Activated CD4-positive, alpha-beta T cell treated with anti-CD3 and anti-CD28 coated beads, Interleukin-2, amount 10 ng/mL, durations not matched to agents 24 days and 14 days (primary cell): ENCODE measurements around the gene XKR7. TPM values are rescaled to one million over a fixed set of nuclear protein-coding genes. Genes with fewer than 3 reads are reported as not detected.
A peak's percentile ranks its signal among the peaks of the same experiment; 100 is the strongest.

Experiments
- DNase-seq: peaks from one replicate; pipeline ENCODE4 v3.0.0; 2022
- H3K27ac Mint-ChIP-seq: one replicate; pipeline ENCODE4 v1.8.0; 2022; ENCODE audit warnings: mild to moderate bottlenecking, mixed read lengths
- H3K27me3 Mint-ChIP-seq: one replicate; pipeline ENCODE4 v1.8.0; 2022; ENCODE audit warnings: mixed read lengths
- H3K36me3 Mint-ChIP-seq: one replicate; pipeline ENCODE4 v1.8.0; 2022; ENCODE audit warnings: low read depth, mild to moderate bottlenecking, mixed read lengths
- H3K4me1 Mint-ChIP-seq: one replicate; pipeline ENCODE4 v1.8.0; 2021; ENCODE audit warnings: mixed read lengths
- H3K4me3 Mint-ChIP-seq: one replicate; pipeline ENCODE4 v1.8.0; 2022; ENCODE audit warnings: mild to moderate bottlenecking, moderate library complexity, mixed read lengths
- H3K9me3 Mint-ChIP-seq: one replicate; pipeline ENCODE4 v1.8.0; 2021; ENCODE audit warnings: mixed read lengths
- intact Hi-C: fragments of 100-400 bp; cut with micrococcal nuclease; formaldehyde crosslinking; loops from one replicate; pipeline ENCODE4 v1.15.1; 2023
- total RNA-seq: library from RNA; stranded (reverse); gene quantifications from 2 replicates; pipeline ENCODE4 v1.2.3, GENCODE V29; 2022

XKR7 gene
- total RNA-seq, 1 donor from 2014 or later = not detected

DNA sequence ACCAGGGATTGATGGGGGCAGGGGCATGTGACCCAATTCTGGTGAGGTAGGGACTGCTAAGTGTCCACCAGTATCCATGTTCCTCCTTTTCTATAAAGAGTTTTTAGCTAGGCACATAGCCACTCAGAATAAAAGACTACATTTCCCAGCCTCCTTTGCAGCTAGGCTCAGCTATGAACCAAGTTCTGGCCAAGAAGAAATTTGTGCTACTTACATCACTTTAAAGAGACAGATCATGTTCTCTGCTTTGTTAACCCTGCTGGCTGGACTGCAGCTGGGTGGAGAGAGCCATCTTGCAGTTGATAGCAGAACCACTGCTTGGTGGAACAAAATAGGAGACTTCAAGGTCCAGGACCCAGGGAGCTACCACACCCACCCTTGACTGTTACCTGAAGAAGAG, 37.0 kb downstream of the XKR7 start:
- Mint-ChIP-seq H3K27ac (no peak overlapping the region), H3K4me3 (no peak overlapping the region), H3K27me3 (peaks cover 5% of the 10 kb centered on the region), H3K9me3 (no peaks in the 10 kb centered on the region), H3K4me1 (peaks cover 6% of the 10 kb centered on the region), H3K36me3 (no peaks in the 10 kb centered on the region)
- intact Hi-C loops = no loop called here
- DNase-seq = no peak

DNA sequence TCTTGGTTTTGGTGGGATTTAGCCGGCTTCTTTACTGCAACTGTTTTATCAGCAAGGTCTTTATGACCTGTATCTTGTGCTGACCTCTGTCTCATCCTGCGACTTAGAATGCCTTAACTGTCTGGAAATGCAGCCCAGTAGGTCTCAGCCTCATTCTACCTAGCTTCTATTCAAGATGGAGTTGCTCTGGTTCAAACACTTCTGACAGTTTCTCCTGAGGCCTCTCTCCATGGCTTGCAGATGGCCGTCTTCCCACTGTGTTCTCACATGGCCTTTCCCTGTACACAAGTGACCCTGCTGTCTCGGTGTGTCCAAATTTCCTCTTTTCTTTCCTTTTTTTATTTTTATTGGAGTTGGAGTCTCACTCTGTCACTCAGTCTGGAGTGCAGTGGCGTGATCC, 38.1 kb downstream of the XKR7 start:
- H3K4me1 Mint-ChIP-seq = peaks cover 6% of the 10 kb centered on the region
- H3K27me3 Mint-ChIP-seq = peaks cover 5% of the 10 kb centered on the region
- H3K9me3 Mint-ChIP-seq = no peaks in the 10 kb centered on the region
- intact Hi-C loops = no loop called here
- no peak overlapping the region for H3K27ac Mint-ChIP-seq
- DNase-seq = no peak
- no peaks in the 10 kb centered on the region for H3K36me3 Mint-ChIP-seq
- H3K4me3 Mint-ChIP-seq = no peak overlapping the region

DNA sequence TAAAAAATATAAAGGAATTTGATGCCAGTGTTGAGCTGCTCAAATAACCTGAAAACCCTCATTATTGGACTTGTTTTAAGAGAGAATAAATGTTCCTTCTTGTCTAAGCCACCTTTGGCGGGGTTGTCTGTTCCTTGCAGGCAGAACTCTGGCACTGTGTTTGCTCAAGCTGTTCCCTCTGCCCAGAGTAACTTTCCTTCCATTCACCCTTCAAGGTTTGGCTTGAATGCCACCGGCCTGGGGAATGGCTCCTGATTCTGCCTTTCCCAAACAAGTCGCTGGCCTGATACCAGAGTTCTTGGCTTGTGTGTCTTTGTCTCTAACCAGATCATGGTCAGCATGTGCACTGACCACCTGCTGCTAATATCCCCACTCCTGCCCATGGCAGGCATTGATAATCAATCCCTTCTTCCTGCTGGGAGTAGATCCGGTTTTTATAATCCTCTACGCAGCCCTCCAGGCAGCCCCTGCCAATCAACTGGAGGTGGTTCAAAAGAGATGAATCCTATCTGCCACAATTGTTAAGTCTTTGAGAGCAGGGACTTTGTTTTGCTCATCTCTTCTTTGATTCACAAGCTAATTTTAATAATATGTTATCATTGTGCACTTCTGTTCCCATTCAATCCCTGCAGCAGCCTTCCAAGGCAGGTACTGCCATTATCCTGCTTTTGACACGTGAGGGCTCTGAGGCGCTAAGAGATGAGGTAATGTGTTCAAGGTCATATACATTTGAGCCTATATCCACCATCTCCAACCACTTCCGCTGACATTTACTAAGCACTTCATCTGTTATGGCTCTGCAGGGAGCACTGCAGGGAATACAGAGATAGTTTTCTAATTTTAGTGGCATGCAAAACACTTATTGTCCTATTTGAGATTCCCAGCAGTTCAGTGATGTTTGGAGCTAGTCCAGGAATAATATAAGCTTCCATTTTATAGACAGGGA, 39.2 kb downstream of the XKR7 start:
- Mint-ChIP-seq H3K27me3 (peaks cover 7% of the 10 kb centered on the region), H3K4me3 (no peak overlapping the region), H3K9me3 (no peaks in the 10 kb centered on the region), H3K27ac (no peak overlapping the region), H3K36me3 (no peaks in the 10 kb centered on the region), H3K4me1 (peaks cover 6% of the 10 kb centered on the region)
- intact Hi-C loops = no loop called here
- no peak for DNase-seq

- DNase-seq = no peak
- Mint-ChIP-seq H3K9me3 (no peaks in the 10 kb centered on the region), H3K4me3 (no peak overlapping the region), H3K4me1 (peaks cover 6% of the 10 kb centered on the region), H3K36me3 (no peaks in the 10 kb centered on the region), H3K27me3 (peaks cover 7% of the 10 kb centered on the region), H3K27ac (no peak overlapping the region)
- intact Hi-C loops = no loop called here
Observed at GRCh38 chr20:32007787-32008616, 40.1 kb downstream of the XKR7 start.

DNA sequence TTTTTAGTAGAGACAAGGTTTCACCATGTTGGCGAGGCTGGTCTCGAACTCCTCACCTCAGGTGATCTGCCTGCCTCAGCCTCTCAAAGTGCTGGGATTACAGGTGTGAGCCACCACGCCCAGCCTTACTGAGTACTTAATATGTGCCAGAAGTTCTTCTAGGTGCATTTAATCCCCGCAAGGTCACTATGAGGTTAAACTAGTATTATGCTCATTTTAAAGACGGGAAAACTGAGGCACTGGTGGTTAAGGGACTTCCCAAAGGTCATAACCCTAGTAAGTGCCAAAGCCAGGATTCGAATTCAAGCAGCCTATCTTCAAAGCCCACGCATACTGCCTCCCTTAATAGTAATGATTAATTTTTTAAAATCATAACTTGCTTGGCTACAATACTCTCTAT, 41.6 kb downstream of the XKR7 start:
- intact Hi-C loops = no loop called here
- no peak overlapping the region for H3K4me3 Mint-ChIP-seq
- no peaks in the 10 kb centered on the region for H3K9me3 Mint-ChIP-seq
- no peaks in the 10 kb centered on the region for H3K36me3 Mint-ChIP-seq
- no peak for DNase-seq
- no peak overlapping the region for H3K27ac Mint-ChIP-seq
- H3K4me1 Mint-ChIP-seq = peaks cover 6% of the 10 kb centered on the region
- H3K27me3 Mint-ChIP-seq = peaks cover 10% of the 10 kb centered on the region

GRCh38 chr20:32010101-32010500, 42.1 kb downstream of the XKR7 start, which contains the start of gene CCM2L:
CCM2L (plus strand) TSS chr20:32010438; CDS start chr20:32010455, 17 bp downstream.
- no peak for DNase-seq
- H3K9me3 Mint-ChIP-seq = no peaks in the 10 kb centered on the region
- no peaks in the 10 kb centered on the region for H3K36me3 Mint-ChIP-seq
- H3K4me1 Mint-ChIP-seq = peaks cover 6% of the 10 kb centered on the region
- no peak within 1 kb of the TSS for H3K27ac Mint-ChIP-seq
- H3K27me3 Mint-ChIP-seq = peaks cover 14% of the 10 kb centered on the region
- intact Hi-C loops = no loop called here
- no peak within 1 kb of the TSS for H3K4me3 Mint-ChIP-seq

DNA sequence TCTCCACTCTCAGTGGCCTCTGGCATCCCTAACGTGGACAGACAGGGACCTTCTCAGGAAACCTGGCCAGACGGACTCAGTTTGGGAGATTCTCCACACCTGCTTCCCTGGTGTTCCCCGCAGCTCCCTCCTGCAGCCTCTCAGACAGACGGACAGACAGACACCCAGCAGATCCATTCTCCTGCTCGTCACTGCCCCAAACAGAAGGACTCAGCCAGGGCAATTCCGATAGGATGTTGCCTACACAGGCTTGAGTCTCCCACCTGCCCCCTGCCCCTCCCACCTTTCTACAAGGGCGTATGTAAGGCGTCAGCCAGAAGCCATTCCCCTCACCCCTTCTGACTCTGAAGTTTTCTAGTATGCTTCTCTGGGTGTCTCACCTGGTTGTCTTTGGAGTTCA, 42.7 kb downstream of the XKR7 start:
- Mint-ChIP-seq H3K9me3 (no peaks in the 10 kb centered on the region), H3K27me3 (peaks cover 19% of the 10 kb centered on the region), H3K4me1 (peaks cover 6% of the 10 kb centered on the region), H3K4me3 (no peak overlapping the region), H3K27ac (no peak overlapping the region), H3K36me3 (no peaks in the 10 kb centered on the region)
- no peak for DNase-seq
- intact Hi-C loops = no loop called here

- intact Hi-C loops = no loop called here
Observed at GRCh38 chr20:32012159-32012688, 44.3 kb downstream of the XKR7 start.

GRCh38 chr20:32013326-32013725, 45.4 kb downstream of the XKR7 start:
- Mint-ChIP-seq H3K4me3 (no peak overlapping the region), H3K36me3 (no peaks in the 10 kb centered on the region), H3K4me1 (peaks cover 6% of the 10 kb centered on the region), H3K9me3 (no peaks in the 10 kb centered on the region), H3K27me3 (peaks cover 31% of the 10 kb centered on the region), H3K27ac (no peak overlapping the region)
- intact Hi-C loops = no loop called here
- DNase-seq = no peak

More at GRCh38 chr20:32012159-32012688, 44.3 kb downstream of the XKR7 start:
- DNase-seq = no peak
- no peak overlapping the region for H3K4me3 Mint-ChIP-seq
- H3K9me3 Mint-ChIP-seq = no peaks in the 10 kb centered on the region
- no peaks in the 10 kb centered on the region for H3K36me3 Mint-ChIP-seq
- no peak overlapping the region for H3K27ac Mint-ChIP-seq
- peaks cover 24% of the 10 kb centered on the region for H3K27me3 Mint-ChIP-seq
- H3K4me1 Mint-ChIP-seq = peaks cover 6% of the 10 kb centered on the region

- Mint-ChIP-seq H3K27ac (no peak overlapping the region), H3K27me3 (peaks cover 64% of the 10 kb centered on the region)
Observed at GRCh38 chr20:32017711-32018251, 49.8 kb downstream of the XKR7 start.

DNA sequence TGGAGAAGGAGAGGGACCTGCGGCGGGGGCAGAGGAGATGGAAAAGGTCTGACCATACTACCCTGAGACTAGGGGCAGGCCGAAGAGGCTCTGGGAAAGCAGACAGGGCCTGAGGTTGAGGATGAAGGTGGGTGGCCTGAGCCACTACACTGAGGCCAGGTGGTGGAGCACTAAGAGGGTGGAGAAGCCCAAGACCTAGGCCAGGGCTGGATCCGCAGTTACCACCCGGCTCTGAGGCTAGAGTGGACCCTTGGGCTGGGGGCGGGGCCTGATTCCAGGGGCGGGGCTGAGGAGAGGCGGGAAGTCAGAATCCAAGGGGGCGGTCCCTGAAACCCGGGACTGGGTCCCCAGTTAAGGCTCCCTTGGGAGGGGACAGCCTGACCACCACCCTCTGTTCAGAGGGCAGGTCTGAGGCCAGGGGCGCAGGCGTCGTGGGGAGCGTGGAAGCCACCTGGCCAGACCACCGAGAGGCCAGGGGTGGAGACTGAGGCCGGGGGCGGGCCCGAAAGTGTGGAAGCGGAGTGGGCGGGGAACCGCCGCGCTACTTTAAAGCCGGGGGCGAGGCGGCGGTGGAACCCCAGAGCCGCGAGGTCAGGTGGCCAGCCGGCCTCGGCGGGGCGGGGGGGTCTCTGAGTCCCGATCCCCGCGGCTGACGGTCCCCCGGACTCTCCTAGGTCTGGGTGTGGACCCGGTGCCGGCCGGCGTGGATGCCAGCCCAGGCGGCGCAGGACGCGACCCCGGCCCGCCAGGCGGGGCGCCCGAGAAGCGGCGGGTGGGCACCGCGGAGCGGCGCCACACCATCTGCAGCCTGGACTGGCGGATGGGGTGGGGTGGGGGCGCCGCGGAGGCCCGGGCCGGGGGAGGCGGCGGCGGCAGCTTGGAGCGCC, 50.6 kb downstream of the XKR7 start:
- intact Hi-C loops = loop anchor here (5.0 kb wide), 1 partner anchor 66 kb away; the partner anchor contains the start of gene PDRG1
- Mint-ChIP-seq H3K27me3 (peaks cover 71% of the 10 kb centered on the region), H3K27ac (no peak overlapping the region), H3K4me3 (peak overlapping the region; percentile 83), H3K4me1 (peaks cover 18% of the 10 kb centered on the region), H3K9me3 (no peaks in the 10 kb centered on the region), H3K36me3 (no peaks in the 10 kb centered on the region)
- DNase-seq = peak; percentile 82

More at GRCh38 chr20:32017711-32018251, 49.8 kb downstream of the XKR7 start:
- Mint-ChIP-seq H3K9me3 (no peaks in the 10 kb centered on the region), H3K4me3 (peak overlapping the region; percentile 66), H3K36me3 (no peaks in the 10 kb centered on the region), H3K4me1 (peaks cover 18% of the 10 kb centered on the region)
- intact Hi-C loops = loop anchor here (5.0 kb wide), 1 partner anchor 65 kb away; the partner anchor contains the start of gene PDRG1
- peak; percentile 75 for DNase-seq

DNA sequence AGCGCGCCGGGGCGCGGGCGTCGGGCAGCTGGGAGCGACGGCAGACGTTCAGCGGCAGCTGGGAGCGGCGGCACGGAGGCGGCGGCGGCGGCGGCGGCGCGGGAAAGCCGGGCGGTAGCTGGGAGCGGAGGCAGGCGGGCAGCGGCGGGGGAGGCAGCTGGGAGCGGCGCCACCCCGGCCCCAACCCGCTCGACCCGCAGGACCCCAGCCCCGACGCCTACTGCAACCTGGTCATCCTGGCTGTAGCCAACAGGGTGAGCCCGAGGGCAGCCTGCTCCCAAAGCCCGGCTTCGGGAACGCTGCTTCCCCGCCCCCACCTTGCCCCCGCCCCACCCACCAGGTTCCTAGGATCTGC, 51.2 kb downstream of the XKR7 start:
- no peak overlapping the region for H3K27ac Mint-ChIP-seq

More for the DNA sequence above, 51.2 kb downstream of the XKR7 start:
- H3K9me3 Mint-ChIP-seq = no peaks in the 10 kb centered on the region
- H3K4me3 Mint-ChIP-seq = peak overlapping the region; percentile 85
- peaks cover 73% of the 10 kb centered on the region for H3K27me3 Mint-ChIP-seq
- no peak for DNase-seq
- intact Hi-C loops = loop anchor here (5.0 kb wide), 1 partner anchor 67 kb away; the partner anchor contains the start of gene PDRG1
- H3K36me3 Mint-ChIP-seq = no peaks in the 10 kb centered on the region
- H3K4me1 Mint-ChIP-seq = peaks cover 18% of the 10 kb centered on the region
